Measurements from ENCODE around the gene CAPN9.

Gene CAPN9

GRCh38 chr1:230773396-230774033 is 26.3 kb downstream of the CAPN9 start:
- DNase-seq (ENCODE audit: low read depth, low spot score) = no peak
- CTCF ChIA-PET = interaction anchor here (0.8 to 7.0 kb wide), 22 partner anchors 8 to 143 kb away, joined by 3 to 60 read pairs (median 5); partner anchors contain the start of genes AGT and COG2
- POLR2A ChIA-PET = interaction anchor here (0.9 kb wide), 1 partner anchor 131 kb away, joined by 4 read pairs; the partner anchor contains the start of gene COG2

GRCh38 chr1:230778916-230779590 is 31.9 kb downstream of the CAPN9 start:
- CTCF ChIA-PET = interaction anchor here (1.0 to 3.6 kb wide), 4 partner anchors 18 to 137 kb away, joined by 5 to 11 read pairs (median 6); partner anchors contain the start of gene COG2

More at GRCh38 chr1:230773396-230774033, 26.3 kb downstream of the CAPN9 start:
- TF ChIP-seq CTCF (IDR thresholded peaks at IDR 0.05; ENCODE audit: insufficient read depth, low read length, missing control alignments) = no peak
- H3K4me3 ChIP-seq (ENCODE audit: low read depth, low read length) = no peak overlapping the region

GRCh38 chr1:230781131-230781530 is 33.9 kb downstream of the CAPN9 start:
- DNase-seq (ENCODE audit: low read depth, low spot score) = no peak
- ChIA-PET POLR2A (no interaction called here), CTCF (interaction anchor here (1.2 to 3.6 kb wide), 5 partner anchors 8 to 140 kb away, joined by 3 to 11 read pairs (median 6); partner anchors contain the start of gene COG2)
- no peak overlapping the region for H3K4me3 ChIP-seq (ENCODE audit: low read depth, low read length)
- TF ChIP-seq CTCF (IDR thresholded peaks at IDR 0.05; ENCODE audit: insufficient read depth, low read length, missing control alignments) = no peak

More at GRCh38 chr1:230778916-230779590, 31.9 kb downstream of the CAPN9 start:
- no peak overlapping the region for H3K4me3 ChIP-seq (ENCODE audit: low read depth, low read length)
- TF ChIP-seq CTCF (IDR thresholded peaks at IDR 0.05; ENCODE audit: insufficient read depth, low read length, missing control alignments) = no peak
- POLR2A ChIA-PET = no interaction called here
- DNase-seq (ENCODE audit: low read depth, low spot score) = no peak

GRCh38 chr1:230781594-230781993 is 34.4 kb downstream of the CAPN9 start:
- H3K4me3 ChIP-seq (ENCODE audit: low read depth, low read length) = no peak overlapping the region
- DNase-seq (ENCODE audit: low read depth, low spot score) = no peak
- TF ChIP-seq CTCF (IDR thresholded peaks at IDR 0.05; ENCODE audit: insufficient read depth, low read length, missing control alignments) = no peak
- POLR2A ChIA-PET = no interaction called here
- CTCF ChIA-PET = interaction anchor here (0.6 to 3.6 kb wide), 6 partner anchors 9 to 140 kb away, joined by 3 to 11 read pairs (median 4); no protein-coding TSS in a partner anchor

GRCh38 chr1:230784163-230784562 is 37.0 kb downstream of the CAPN9 start:
- DNase-seq (ENCODE audit: low read depth, low spot score) = no peak
- TF ChIP-seq CTCF (IDR thresholded peaks at IDR 0.05; ENCODE audit: insufficient read depth, low read length, missing control alignments) = no peak
- POLR2A ChIA-PET = no interaction called here
- no peak overlapping the region for H3K4me3 ChIP-seq (ENCODE audit: low read depth, low read length)
- CTCF ChIA-PET = no interaction called here

Measured in AG04449 (cell line).